Liver (tissue), 9 donors: ENCODE results near the gene GALNT17. TPM values are rescaled to one million over a fixed set of nuclear protein-coding genes. Genes with fewer than 3 reads are reported as not detected.

Experiments
- DNase-seq: peaks from one replicate; pipeline ENCODE4 v3.0.0-alpha.2; 2017; ENCODE audit warnings: low spot score
- H3K27ac ChIP-seq, 2 donors: one replicate each; pipeline ENCODE4 v1.7.0; 2013; ENCODE audit warnings: inconsistent platforms in 2 of 2, low read length in 2 of 2, control low read depth in 1 of 2, low read depth in 1 of 2, mild to moderate bottlenecking in 1 of 2
- H3K27me3 ChIP-seq, 4 donors: one replicate each; pipeline versions ENCODE4 v1.6.1 to v1.7.0; 2013; ENCODE audit warnings: low read length in 3 of 4, inconsistent platforms in 1 of 4, mild to moderate bottlenecking in 1 of 4, moderate library complexity in 1 of 4; ENCODE audit not compliant: control insufficient read depth in 4 of 4, insufficient read depth in 4 of 4
- H3K36me3 ChIP-seq, 4 donors: one replicate each; pipeline versions ENCODE4 v1.6.1 to v1.7.0; 2013; ENCODE audit warnings: low read length in 3 of 4, mild to moderate bottlenecking in 3 of 4, low read depth in 1 of 4, moderate library complexity in 1 of 4; ENCODE audit not compliant: control insufficient read depth in 4 of 4, insufficient read depth in 3 of 4
- H3K4me1 ChIP-seq, 4 donors: one replicate each; pipeline versions ENCODE4 v1.6.1 to v1.7.0; 2013; ENCODE audit warnings: low read length in 3 of 4, mild to moderate bottlenecking in 3 of 4, moderate library complexity in 1 of 4; ENCODE audit not compliant: control insufficient read depth in 4 of 4, insufficient read depth in 4 of 4
- H3K4me3 ChIP-seq, 3 donors: one replicate each; pipeline versions ENCODE4 v1.6.1 to v1.7.0; 2013; ENCODE audit warnings: low read length in 3 of 3, control low read depth in 1 of 3, low read depth in 1 of 3, mild to moderate bottlenecking in 1 of 3
- H3K9ac ChIP-seq, 2 donors: one replicate each; pipeline ENCODE4 v1.7.0; 2013; ENCODE audit warnings: low read length in 2 of 2, mild to moderate bottlenecking in 2 of 2, moderate library complexity in 2 of 2, control low read depth in 1 of 2, low read depth in 1 of 2
- H3K9me3 ChIP-seq, 4 donors: one replicate each; pipeline versions ENCODE4 v1.6.1 to v1.7.0; 2013; ENCODE audit warnings: low read length in 3 of 4; ENCODE audit not compliant: control insufficient read depth in 4 of 4
- ATF3 ChIP-seq: IDR thresholded peaks from 2 replicates; pipeline ENCODE4 v1.6.1; 2016; ENCODE audit warnings: antibody characterized with exemption
- EGR1 ChIP-seq, 2 donors: IDR thresholded peaks; 2 replicates each; pipeline ENCODE4 v1.6.1; 2016 to 2018; ENCODE audit warnings: antibody characterized with exemption in 2 of 2, low read depth in 2 of 2
- FOXA1 ChIP-seq: IDR thresholded peaks from 2 replicates; pipeline ENCODE4 v1.6.1; 2016; ENCODE audit warnings: antibody characterized with exemption
- FOXA2 ChIP-seq: IDR thresholded peaks from 2 replicates; pipeline ENCODE4 v1.6.1; 2016; ENCODE audit warnings: antibody characterized with exemption
- GABPA ChIP-seq, 2 donors: IDR thresholded peaks in 1 of 2; conservative IDR thresholded peaks in 1 of 2; 2 replicates each; pipeline ENCODE4 v1.6.1; 2016; ENCODE audit warnings: antibody characterized with exemption in 2 of 2, mild to moderate bottlenecking in 1 of 2, moderate library complexity in 1 of 2
- HNF4A ChIP-seq, 2 donors: conservative IDR thresholded peaks; 2 replicates each; pipeline ENCODE4 v1.6.1; 2016; ENCODE audit warnings: antibody characterized with exemption in 2 of 2, mild to moderate bottlenecking in 2 of 2
- HNF4G ChIP-seq: IDR thresholded peaks from 2 replicates; pipeline ENCODE4 v1.6.1; 2016; ENCODE audit warnings: antibody characterized with exemption
- JUND ChIP-seq, 2 donors: IDR thresholded peaks; 2 replicates each; pipeline ENCODE4 v1.6.1; 2016; ENCODE audit warnings: antibody characterized with exemption in 2 of 2
- MAX ChIP-seq: IDR thresholded peaks from 2 replicates; pipeline ENCODE4 v1.6.1; 2016; ENCODE audit warnings: antibody characterized with exemption
- NR2F2 ChIP-seq: IDR thresholded peaks from 2 replicates; pipeline ENCODE4 v1.6.1; 2016; ENCODE audit warnings: antibody characterized with exemption
- RAD21 ChIP-seq, 2 donors: IDR thresholded peaks; 2 replicates each; pipeline ENCODE4 v1.6.1; 2016; ENCODE audit warnings: antibody characterized with exemption in 2 of 2, mild to moderate bottlenecking in 2 of 2
- REST ChIP-seq: IDR thresholded peaks from 2 replicates; pipeline ENCODE4 v1.6.1; 2016; ENCODE audit warnings: antibody characterized with exemption, mild to moderate bottlenecking
- RXRA ChIP-seq, 2 donors: IDR thresholded peaks; 2 replicates each; pipeline ENCODE4 v1.6.1; 2017 to 2018; ENCODE audit warnings: antibody characterized with exemption in 2 of 2, mild to moderate bottlenecking in 1 of 2
- SP1 ChIP-seq: IDR thresholded peaks from 2 replicates; pipeline ENCODE4 v1.6.1; 2018; ENCODE audit warnings: antibody characterized with exemption, mild to moderate bottlenecking
- TAF1 ChIP-seq: conservative IDR thresholded peaks from 2 replicates; pipeline ENCODE4 v1.6.1; 2016; ENCODE audit warnings: antibody characterized with exemption, mild to moderate bottlenecking
- YY1 ChIP-seq: IDR thresholded peaks from 2 replicates; pipeline ENCODE4 v1.6.1; 2016; ENCODE audit warnings: antibody characterized with exemption, mild to moderate bottlenecking
- WGBS: extraction: QIAGEN DNeasy Blood & Tissue Kit; methylation state at CpG from one replicate; pipeline ENCODE4 v1.1.7; 2013; 5-methylcytosine and 5-hydroxymethylcytosine counted together
- polyA plus RNA-seq, 2 donors: library from polyadenylated mRNA; stranded (reverse) in 1 of 2; unstranded in 1 of 2; fragments of 200-250 nt in 1 of 2; fragments of >200 nt in 1 of 2; fragmentation: Nextera tagmentation in 1 of 2; extraction: Ambion mirVana in 1 of 2; gene quantifications; one replicate each; pipeline versions ENCODE4 v1.2.1 to v1.2.3, GENCODE V29; 2013 to 2015
- total RNA-seq, 2 donors: library from RNA; depleted of rRNA; stranded (reverse); fragments of >200 nt; gene quantifications; one replicate each; pipeline ENCODE4 v1.2.3, GENCODE V29; 2014
- TF ChIP-seq, protein P1 (sequence below): IDR thresholded peaks from 2 replicates; pipeline ENCODE4 v1.6.1; 2016; ENCODE audit warnings: antibody characterized with exemption
- TF ChIP-seq, protein P2 (sequence below): fragments of 150-350 bp; IDR thresholded peaks from 2 replicates; pipeline ENCODE4 v1.5.1; 2017; ENCODE audit warnings: improper control_type of control experiment, low read depth, low read length; ENCODE audit not compliant: missing input control
- donor health status: healthy.
- donor health status: healthy.
- donor health status: healthy.
- donor health status: healthy.
- donor health status: healthy.

GALNT17 gene
- total and polyA plus RNA-seq, 4 donors = 0.10 to 0.42 (median 0.37) TPM; not detected in 1

DNA sequence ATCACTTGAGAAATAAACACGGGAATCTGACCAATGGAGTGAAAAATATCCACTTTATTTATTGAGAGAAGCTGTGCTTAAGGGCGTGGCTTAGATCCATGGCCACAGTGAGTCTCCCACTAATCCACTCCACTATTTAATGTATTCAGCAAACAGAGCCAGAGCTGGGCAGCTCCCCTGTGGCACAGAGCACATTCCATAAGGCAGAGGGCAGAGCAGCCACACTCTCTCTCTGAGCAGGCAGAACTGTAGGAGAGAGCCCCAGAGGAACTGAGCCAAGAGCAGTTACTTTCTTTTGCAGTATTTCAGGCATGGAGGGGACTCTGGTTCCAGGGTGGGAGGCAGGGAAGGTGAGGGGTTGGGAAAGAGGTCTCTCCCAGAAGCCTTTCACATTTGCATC is 106.0 kb downstream of the GALNT17 start:
- WGBS = 54% methylated on average over 2 of the region's 2 CpGs
- H3K27me3 ChIP-seq = no peaks in the 10 kb centered on the region
- TF ChIP-seq FOXA1 (no peak), RAD21 (IDR thresholded peaks at IDR 0.05) (no peak), NR2F2 (no peak), TAF1 (no peak), RXRA (IDR thresholded peaks at IDR 0.05) (no peak), SP1 (no peak), FOXA2 (no peak), EGR1 (IDR thresholded peaks at IDR 0.05; ENCODE audit: low read depth in 2 of 2) (no peak), MAX (no peak), ATF3 (no peak), JUND (IDR thresholded peaks at IDR 0.05) (no peak), YY1 (no peak), REST (no peak), HNF4A (conservative IDR thresholded peaks at IDR 0.05) (no peak), GABPA (IDR thresholded peaks at IDR 0.05 in 1 of 2, conservative IDR thresholded peaks at IDR 0.05 in 1 of 2) (no peak), HNF4G (no peak)
- TF ChIP-seq, protein P1, sequence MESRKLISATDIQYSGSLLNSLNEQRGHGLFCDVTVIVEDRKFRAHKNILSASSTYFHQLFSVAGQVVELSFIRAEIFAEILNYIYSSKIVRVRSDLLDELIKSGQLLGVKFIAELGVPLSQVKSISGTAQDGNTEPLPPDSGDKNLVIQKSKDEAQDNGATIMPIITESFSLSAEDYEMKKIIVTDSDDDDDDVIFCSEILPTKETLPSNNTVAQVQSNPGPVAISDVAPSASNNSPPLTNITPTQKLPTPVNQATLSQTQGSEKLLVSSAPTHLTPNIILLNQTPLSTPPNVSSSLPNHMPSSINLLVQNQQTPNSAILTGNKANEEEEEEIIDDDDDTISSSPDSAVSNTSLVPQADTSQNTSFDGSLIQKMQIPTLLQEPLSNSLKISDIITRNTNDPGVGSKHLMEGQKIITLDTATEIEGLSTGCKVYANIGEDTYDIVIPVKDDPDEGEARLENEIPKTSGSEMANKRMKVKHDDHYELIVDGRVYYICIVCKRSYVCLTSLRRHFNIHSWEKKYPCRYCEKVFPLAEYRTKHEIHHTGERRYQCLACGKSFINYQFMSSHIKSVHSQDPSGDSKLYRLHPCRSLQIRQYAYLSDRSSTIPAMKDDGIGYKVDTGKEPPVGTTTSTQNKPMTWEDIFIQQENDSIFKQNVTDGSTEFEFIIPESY = no peak
- TF ChIP-seq, protein P2, sequence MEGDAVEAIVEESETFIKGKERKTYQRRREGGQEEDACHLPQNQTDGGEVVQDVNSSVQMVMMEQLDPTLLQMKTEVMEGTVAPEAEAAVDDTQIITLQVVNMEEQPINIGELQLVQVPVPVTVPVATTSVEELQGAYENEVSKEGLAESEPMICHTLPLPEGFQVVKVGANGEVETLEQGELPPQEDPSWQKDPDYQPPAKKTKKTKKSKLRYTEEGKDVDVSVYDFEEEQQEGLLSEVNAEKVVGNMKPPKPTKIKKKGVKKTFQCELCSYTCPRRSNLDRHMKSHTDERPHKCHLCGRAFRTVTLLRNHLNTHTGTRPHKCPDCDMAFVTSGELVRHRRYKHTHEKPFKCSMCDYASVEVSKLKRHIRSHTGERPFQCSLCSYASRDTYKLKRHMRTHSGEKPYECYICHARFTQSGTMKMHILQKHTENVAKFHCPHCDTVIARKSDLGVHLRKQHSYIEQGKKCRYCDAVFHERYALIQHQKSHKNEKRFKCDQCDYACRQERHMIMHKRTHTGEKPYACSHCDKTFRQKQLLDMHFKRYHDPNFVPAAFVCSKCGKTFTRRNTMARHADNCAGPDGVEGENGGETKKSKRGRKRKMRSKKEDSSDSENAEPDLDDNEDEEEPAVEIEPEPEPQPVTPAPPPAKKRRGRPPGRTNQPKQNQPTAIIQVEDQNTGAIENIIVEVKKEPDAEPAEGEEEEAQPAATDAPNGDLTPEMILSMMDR = no peak
- H3K9me3 ChIP-seq = peaks cover 0 to 3% (median 0%) of the 10 kb centered on the region in 4 donors
- no peak for DNase-seq
- H3K27ac ChIP-seq = no peak overlapping the region
- H3K4me3 ChIP-seq = no peak overlapping the region
- no peak overlapping the region for H3K9ac ChIP-seq
- H3K36me3 ChIP-seq = no peaks in the 10 kb centered on the region
- no peaks in the 10 kb centered on the region for H3K4me1 ChIP-seq
